GM18867 (cell line): ENCODE results near the gene STRADA.
A peak's percentile ranks its signal among the peaks of the same experiment; 100 is the strongest.

Source experiments
- ATAC-seq: cut with Tn5 transposase; IDR thresholded peaks from one replicate; pipeline ENCODE4 v1.9.1; 2021; ENCODE audit warnings: mild to moderate bottlenecking, moderate library complexity; ENCODE audit not compliant: unreplicated experiment

Gene STRADA

GRCh38 chr17:63701868-63702720 is 39.5 kb downstream of the STRADA start:
- ATAC-seq = no peak

GRCh38 chr17:63701456-63701820 is 40.2 kb downstream of the STRADA start:
- ATAC-seq = no peak

GRCh38 chr17:63700528-63701455 is 40.8 kb downstream of the STRADA start:
- peak; percentile 11 for ATAC-seq

- peak; percentile 16 for ATAC-seq
These were observed 41.7 kb downstream of the STRADA start, which contains the start of gene LIMD2 for GRCh38 chr17:63699638-63700527. TSS of gene LIMD2 (minus strand) at chr17:63700125. CDS start at chr17:63699298, 827 bp downstream.

- peak; percentile 21 for ATAC-seq
These were observed 42.5 kb downstream of the STRADA start for GRCh38 chr17:63698886-63699637.

- ATAC-seq = no peak
These were observed 43.2 kb downstream of the STRADA start for GRCh38 chr17:63698381-63698885.

- peak; percentile 39 for ATAC-seq
These were observed 44.0 kb downstream of the STRADA start for GRCh38 chr17:63697341-63698286.

- no peak for ATAC-seq
These were observed 45.1 kb downstream of the STRADA start for GRCh38 chr17:63696381-63696961.

- no peak for ATAC-seq
These were observed 45.7 kb downstream of the STRADA start for GRCh38 chr17:63695889-63696288.

- ATAC-seq = no peak
These were observed 46.4 kb downstream of the STRADA start for GRCh38 chr17:63694950-63695773.

GRCh38 chr17:63694229-63694949 is 47.2 kb downstream of the STRADA start:
- ATAC-seq = no peak

- no peak for ATAC-seq
These were observed 48.0 kb downstream of the STRADA start for GRCh38 chr17:63693411-63694113.

GRCh38 chr17:63692195-63692816 is 49.3 kb downstream of the STRADA start:
- no peak for ATAC-seq

- ATAC-seq = no peak
These were observed 52.1 kb downstream of the STRADA start for GRCh38 chr17:63689479-63689878.

GRCh38 chr17:63688396-63689020 is 53.1 kb downstream of the STRADA start:
- ATAC-seq = no peak
